ENCODE measurements around the gene CEP72. TPM values are rescaled to one million over a fixed set of nuclear protein-coding genes. Genes with fewer than 3 reads are reported as not detected.
A peak's percentile ranks its signal among the peaks of the same experiment; 100 is the strongest.

The CEP72 gene
- total RNA-seq, 4 donors from 2014 or later, result 2.2 to 33.8 (median 4.5) TPM

DNA sequence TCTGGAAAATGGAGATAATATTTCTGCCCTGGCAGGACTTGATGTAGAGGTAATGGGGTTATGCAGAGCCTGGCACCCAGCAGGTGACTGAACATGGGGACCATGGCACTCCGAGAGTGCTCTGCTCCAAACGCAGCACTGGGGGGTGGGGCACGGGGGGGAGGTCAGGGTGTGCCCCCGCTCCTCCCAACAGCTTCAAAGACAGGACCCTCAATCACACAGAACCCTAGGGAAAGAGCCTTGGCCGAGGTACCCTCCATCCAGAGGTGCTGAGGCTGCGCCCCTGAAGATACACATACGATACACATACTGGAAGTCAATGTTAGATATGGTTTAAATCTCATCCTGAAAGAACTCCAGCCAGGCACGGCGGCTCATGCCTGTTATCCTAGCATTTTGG is 26.6 kb upstream of the CEP72 start:
- no peak for DNase-seq
- H3K36me3 ChIP-seq, result no peaks in the 10 kb centered on the region
- H3K27me3 ChIP-seq, result no peaks in the 10 kb centered on the region
- TF ChIP-seq, protein P1, sequence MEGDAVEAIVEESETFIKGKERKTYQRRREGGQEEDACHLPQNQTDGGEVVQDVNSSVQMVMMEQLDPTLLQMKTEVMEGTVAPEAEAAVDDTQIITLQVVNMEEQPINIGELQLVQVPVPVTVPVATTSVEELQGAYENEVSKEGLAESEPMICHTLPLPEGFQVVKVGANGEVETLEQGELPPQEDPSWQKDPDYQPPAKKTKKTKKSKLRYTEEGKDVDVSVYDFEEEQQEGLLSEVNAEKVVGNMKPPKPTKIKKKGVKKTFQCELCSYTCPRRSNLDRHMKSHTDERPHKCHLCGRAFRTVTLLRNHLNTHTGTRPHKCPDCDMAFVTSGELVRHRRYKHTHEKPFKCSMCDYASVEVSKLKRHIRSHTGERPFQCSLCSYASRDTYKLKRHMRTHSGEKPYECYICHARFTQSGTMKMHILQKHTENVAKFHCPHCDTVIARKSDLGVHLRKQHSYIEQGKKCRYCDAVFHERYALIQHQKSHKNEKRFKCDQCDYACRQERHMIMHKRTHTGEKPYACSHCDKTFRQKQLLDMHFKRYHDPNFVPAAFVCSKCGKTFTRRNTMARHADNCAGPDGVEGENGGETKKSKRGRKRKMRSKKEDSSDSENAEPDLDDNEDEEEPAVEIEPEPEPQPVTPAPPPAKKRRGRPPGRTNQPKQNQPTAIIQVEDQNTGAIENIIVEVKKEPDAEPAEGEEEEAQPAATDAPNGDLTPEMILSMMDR (IDR thresholded peaks at IDR 0.05), result no peak
- no peak for TF ChIP-seq POLR2A (IDR thresholded peaks at IDR 0.05)
- H3K4me3 ChIP-seq, result no peak overlapping the region
- no peaks in the 10 kb centered on the region for H3K4me1 ChIP-seq
- H3K27ac ChIP-seq, result no peak overlapping the region
- no peaks in the 10 kb centered on the region for H3K9me3 ChIP-seq

GRCh38 chr5:585962-586628 is 26.0 kb upstream of the CEP72 start:
- TF ChIP-seq POLR2A (IDR thresholded peaks at IDR 0.05), result no peak
- TF ChIP-seq, protein P1 (IDR thresholded peaks at IDR 0.05), result no peak
- Histone ChIP-seq H3K36me3 (no peaks in the 10 kb centered on the region), H3K4me1 (no peaks in the 10 kb centered on the region), H3K9me3 (no peaks in the 10 kb centered on the region), H3K27ac (no peak overlapping the region), H3K4me3 (no peak overlapping the region), H3K27me3 (no peaks in the 10 kb centered on the region)
- DNase-seq, result no peak

GRCh38 chr5:586751-587285 is 25.3 kb upstream of the CEP72 start:
- Histone ChIP-seq H3K4me3 (no peak overlapping the region), H3K27ac (no peak overlapping the region), H3K36me3 (no peaks in the 10 kb centered on the region), H3K4me1 (no peaks in the 10 kb centered on the region), H3K27me3 (no peaks in the 10 kb centered on the region), H3K9me3 (no peaks in the 10 kb centered on the region)
- TF ChIP-seq, protein P1 (IDR thresholded peaks at IDR 0.05), result peak in 2 of 6 experiments; percentile 19 to 24
- no peak for TF ChIP-seq POLR2A (IDR thresholded peaks at IDR 0.05)
- no peak for DNase-seq

DNA sequence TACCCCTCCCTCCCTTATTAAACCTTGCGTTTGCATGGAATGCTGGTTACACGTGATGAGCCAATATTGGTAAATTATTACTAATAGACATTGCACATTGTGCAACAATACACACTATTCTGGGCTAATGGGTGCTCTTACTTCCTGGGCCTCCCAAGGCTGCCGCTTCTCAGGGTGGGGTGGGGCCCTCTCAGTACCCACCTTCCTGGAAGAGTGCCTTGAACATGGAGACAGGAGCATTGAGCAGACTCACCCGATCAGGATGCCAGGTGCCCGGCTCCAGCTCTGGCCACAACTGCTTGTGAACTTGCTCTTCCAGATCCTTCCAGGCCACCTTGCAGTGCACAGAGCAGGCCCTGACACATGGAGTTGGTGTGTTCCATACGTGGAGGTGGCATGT is 24.7 kb upstream of the CEP72 start:
- no peaks in the 10 kb centered on the region for H3K36me3 ChIP-seq
- TF ChIP-seq, protein P1 (IDR thresholded peaks at IDR 0.05), result no peak
- TF ChIP-seq POLR2A (IDR thresholded peaks at IDR 0.05), result no peak
- no peak for DNase-seq
- H3K9me3 ChIP-seq, result no peaks in the 10 kb centered on the region
- H3K27me3 ChIP-seq, result no peaks in the 10 kb centered on the region
- H3K27ac ChIP-seq, result no peak overlapping the region
- H3K4me3 ChIP-seq, result no peak overlapping the region
- no peaks in the 10 kb centered on the region for H3K4me1 ChIP-seq

DNA sequence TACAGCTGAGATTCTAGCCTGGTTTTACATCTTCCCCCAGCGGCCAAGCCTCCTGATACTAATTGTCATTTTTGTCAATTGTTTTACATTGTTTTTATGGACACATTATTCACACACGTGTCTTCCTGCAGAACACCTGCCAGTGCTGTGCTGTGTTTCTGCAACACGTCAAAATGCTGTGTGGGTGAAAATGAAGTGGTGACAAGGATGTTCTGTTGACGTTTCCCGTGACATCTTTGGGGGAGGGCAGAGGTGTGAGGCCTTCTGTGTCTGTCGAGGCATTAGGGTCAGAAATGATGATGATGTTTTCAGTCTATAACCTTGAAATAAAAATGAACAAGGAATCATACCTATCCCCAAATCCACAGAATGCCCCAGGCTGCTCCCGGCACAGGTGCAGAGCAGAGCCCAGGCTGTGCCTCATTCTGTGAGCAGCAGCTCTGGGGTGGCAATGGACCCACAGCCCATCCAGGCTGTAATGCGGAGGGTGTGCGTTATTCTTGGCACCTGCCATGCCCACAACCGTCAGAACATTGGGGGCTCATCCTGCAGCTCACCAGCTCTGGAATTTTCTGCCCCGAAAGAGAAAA is 23.6 kb upstream of the CEP72 start:
- no peaks in the 10 kb centered on the region for H3K9me3 ChIP-seq
- TF ChIP-seq POLR2A (IDR thresholded peaks at IDR 0.05), result no peak
- TF ChIP-seq, protein P1 (IDR thresholded peaks at IDR 0.05), result no peak
- no peak overlapping the region for H3K27ac ChIP-seq
- no peak overlapping the region for H3K4me3 ChIP-seq
- H3K4me1 ChIP-seq, result no peaks in the 10 kb centered on the region
- no peak for DNase-seq
- no peaks in the 10 kb centered on the region for H3K27me3 ChIP-seq
- no peaks in the 10 kb centered on the region for H3K36me3 ChIP-seq
